ENCODE data around the gene PATE3.

Gene PATE3, protein sequence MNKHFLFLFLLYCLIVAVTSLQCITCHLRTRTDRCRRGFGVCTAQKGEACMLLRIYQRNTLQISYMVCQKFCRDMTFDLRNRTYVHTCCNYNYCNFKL

DNA sequence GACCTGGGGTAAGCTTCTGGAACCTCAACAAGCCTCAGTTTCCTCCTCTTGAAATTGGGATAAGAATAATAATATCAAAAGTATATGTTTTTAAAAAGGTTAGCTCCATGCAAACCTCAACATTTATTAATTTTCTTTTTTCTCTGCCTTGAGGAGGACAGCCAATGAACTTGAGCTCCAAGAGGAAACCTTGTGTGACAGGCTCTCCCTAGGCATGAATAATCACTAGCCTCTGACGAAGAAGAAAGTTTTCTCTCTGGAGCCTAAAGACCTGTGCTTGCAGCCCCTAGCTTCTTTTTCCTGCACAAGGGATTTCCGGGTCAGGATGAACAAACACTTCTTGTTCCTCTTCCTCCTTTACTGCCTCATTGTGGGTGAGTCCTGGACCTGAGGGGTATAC lies at the start of gene PATE3:
TSS of gene PATE3 (plus strand) at position 301 of the 400 bp plus-strand sequence. CDS start at position 326, 25 bp downstream.
- no peak for DNase-seq

DNA sequence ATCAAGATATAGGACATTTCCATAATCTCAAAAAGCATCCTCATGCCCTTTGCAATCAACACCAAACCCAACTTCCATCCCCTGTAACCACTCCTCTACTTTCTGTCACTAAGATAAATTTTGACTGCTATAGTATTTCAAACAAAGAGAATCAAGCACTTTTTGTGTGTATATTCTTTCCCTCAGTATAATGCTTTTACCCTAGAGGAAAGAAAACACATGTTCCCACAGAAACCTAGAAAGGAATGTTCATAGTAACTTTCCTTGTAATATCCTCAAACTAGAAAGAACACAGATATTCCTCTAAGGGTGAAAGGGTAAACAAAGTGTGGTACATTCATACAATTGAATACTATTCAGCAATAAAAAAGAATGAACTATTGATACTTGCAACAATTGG lies 47.3 kb upstream of the PATE3 start:
- DNase-seq, result no peak

DNA sequence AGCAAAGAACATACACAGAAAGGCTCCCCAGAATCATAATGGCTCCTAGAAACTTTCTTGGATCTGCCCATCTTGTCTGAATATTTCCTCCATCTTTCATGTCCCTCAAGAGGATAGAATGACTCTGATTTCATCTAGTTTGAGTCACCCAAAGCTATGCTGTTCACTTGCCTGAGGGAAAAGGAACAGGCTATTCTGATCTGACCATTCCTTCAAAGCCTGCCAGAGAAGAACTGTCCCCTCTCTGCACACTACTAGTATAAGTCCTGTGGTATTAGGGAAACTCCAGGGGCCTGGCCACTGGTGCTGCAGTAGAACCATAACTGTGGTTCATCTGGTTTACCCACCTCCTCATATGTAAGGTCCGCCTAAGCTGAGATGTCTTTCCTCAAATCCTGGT lies 44.2 kb upstream of the PATE3 start:
- DNase-seq, result no peak

DNA sequence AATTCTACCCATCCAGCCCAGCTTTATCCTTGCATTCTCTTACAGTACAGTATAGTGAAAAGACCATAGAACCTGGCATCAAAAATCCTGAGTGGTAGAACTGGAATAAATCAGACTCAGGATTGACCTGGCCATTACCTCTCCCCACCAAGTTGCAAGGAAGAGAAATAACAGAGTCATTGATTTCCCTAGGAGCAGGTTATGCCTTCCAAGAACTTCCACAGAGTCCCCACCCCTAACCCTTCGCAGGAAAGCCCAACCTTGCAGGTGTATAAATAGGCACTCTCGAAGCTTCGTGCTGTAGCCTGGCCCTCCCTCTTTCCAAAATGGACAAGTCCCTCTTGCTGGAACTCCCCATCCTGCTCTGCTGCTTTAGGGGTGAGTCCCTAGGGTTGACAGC lies 41.9 kb upstream of the PATE3 start, which contains the start of gene PATE1:
TSS of gene PATE1 (plus strand) at position 301 of the 400 bp plus-strand sequence. CDS start at position 327, 26 bp downstream.
- DNase-seq, result no peak

DNA sequence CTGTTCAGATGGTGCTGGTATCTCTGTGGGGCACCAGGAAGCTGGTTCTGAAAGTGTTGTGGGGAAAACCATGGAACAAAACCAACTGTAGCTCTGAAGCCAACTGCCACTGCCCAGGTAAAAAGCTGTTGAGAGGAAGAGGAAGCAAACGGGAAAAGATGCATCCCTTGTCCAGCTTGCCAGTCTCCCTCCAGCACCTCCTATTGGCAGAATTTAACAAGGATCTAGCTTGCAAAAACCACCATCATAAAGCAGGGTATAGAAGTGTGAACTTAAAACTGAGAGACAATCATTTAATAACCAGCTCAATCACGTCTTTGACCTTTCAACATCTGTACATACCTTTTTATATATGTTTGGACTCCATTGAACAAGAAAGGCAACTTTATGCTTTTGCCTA lies 37.3 kb upstream of the PATE3 start:
- DNase-seq, result no peak

DNA sequence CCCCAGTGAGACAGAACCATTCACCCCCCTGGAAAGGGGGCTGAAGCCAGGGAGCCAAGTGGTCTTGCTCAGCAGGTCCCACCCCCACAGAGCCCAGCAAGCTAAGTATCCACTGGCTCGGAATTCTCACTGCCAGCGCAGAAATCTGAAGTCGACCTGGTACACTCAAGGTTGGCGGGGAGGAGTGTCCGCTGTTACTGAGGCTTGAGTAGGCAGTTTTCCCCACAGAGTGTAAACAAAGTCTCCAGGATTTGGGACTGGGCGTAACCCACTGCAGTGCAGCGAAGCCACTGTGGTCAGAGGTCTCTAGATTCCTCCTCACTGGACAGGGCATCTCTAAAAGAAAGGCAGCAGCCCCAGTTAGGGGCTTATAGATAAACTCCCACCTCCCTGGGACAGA lies 31.9 kb upstream of the PATE3 start:
- no peak for DNase-seq

DNA sequence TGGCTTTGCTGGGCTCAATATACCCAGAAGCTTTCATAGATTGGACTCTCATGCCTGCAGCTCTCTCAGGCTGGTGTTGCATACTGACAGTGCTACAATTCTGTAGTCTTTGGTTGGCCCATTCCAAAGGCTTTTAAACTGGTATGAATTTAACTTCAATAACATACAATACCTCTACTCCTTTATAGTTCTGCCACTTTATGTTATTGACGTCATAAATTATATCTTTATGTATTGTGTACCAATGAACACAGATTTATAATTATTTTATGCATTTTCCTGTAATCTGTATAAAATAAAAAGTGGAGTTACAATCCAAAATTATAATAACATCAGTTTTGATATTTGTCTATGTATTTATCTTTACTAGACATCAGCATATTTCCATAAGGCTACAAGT lies 25.5 kb upstream of the PATE3 start:
- no peak for DNase-seq

DNA sequence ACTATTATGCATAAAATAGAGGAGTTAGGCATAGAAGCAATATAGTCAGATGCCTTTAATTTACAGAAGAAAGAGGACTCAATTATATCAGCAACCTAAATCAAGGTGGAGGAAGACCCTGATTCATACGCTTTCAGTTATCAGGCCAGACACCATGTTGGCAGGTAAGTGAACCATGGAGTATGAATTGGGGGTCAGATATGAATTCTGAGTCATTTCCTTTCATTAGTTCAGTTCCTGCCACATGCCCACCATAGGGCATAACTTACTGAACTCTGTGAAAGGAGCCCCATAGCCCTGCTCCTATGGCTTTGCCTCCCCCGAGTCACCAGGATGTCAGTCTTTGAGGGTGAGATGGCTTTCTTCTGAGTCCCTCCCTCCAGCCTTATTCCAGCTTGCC lies 24.4 kb upstream of the PATE3 start:
- DNase-seq, result no peak

DNA sequence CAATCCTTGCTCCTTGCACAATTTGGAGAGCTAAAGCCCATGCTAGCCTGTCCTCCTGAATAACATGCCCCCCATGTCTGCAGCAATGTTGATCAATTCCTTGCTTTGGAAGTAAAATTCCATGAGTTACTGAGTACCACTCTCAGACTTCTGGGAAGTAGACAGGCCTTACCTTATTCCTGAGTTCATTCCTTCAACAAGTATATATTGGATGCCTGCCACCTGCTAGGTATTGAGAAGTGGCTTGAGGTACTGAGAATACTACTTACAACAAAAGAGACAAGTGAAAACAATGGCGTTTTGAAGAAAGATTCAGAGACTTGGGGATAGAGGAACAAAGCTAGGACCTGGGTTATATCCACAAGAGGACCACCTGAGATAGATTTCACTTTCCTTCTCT lies 21.7 kb upstream of the PATE3 start:
- DNase-seq, result no peak

DNA sequence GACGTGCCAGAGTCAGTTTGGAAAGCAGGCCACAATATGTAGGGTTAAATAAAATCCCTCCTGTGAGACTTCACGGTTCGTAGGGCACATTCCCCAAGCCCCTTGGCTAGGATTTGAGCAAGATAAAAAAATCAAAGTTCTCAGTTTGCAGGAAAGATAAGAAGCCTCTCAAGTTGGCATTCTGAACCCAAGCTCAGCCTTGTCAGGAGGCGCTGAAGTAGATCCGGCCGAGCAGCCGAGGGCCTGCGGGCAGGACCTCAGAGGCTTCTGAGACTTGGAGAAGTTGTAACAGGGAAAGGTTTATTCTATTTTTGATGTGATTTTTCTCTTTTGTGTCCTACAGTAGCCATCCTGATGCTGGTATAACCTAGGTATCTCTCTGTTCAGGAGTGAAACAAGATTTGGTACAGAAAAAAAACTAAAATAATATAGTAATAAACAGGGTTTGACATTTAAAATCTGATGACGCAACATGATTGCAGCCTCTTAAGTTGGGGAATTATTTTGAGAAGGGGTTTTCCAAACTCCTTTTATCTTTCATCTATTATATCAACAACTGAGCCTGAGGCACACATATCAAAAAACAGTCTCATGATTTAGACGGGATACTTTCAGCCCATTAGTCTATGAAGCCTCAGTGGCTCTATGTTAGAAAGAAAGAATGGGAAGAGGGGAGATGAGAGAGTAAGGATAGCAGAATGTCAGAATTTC lies 19.4 kb upstream of the PATE3 start:
- DNase-seq, result no peak

DNA sequence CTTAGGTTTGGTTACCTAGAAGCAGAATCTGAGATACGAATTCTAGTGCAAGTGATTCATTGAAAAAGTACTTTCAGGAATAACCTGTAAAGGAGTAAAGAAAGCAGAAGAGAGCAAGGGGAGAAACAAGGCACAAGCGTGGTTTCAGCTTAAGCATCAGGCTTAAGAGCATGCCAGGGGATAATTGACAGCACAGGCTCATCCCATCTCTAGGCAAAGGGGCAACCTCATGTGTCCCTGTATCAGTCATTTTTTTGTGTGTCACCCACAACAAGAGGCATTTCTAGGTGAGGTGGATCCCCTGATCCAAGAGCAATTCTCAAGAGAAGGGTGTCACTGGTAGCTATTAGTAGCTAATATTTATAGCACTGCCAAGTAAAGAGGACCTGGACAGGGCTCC lies 17.3 kb upstream of the PATE3 start:
- no peak for DNase-seq

DNA sequence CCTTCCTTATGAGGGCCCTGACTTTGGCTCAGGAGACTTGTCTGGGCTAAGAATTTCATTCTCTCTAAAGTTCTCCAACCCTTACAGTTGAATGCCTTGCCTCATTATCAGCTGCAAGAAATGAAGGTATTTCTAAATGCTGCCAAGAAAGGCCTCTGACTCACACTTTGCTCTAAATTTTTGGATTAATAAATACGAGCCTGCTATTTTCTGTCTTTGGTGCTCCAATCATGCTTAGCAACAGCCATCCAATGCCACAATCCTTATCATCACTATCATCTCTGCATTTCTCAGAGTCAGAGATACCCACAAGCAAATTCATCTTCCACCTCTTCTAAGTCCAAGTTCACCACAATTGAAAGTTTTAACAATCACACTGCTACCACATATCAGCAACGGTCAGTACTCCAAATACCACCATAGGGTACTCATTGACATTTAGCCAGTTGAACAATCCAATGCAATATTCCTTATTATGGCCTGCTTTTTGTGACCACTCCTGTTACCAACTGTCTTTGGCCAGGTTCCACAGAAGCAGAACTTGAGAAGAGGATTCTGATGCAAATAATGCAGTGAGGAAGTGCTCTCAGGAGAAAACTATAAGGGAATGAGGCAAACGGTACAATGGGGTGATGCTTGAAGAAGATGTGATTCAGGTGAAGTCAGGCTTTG lies 15.0 kb upstream of the PATE3 start:
- no peak for DNase-seq

DNA sequence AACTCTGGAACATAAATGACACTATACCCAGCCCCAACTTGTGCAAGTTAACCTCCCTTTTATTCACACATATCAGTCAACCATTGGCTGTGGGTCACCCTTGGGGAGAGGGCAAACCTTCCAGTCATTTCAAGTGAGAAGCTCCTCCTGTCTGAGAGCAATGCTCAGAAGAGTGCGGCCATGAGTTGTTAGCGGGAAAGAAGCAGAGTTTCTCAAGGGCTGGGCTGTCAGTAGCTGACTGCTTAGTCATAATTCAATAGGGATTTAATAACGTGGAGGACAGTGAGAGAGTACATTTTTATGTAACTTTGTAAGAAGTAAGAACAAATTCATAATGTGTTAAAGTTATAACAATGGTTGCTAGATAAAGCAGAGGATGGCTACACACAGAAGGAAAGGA lies 14.4 kb upstream of the PATE3 start:
- DNase-seq, result no peak

DNA sequence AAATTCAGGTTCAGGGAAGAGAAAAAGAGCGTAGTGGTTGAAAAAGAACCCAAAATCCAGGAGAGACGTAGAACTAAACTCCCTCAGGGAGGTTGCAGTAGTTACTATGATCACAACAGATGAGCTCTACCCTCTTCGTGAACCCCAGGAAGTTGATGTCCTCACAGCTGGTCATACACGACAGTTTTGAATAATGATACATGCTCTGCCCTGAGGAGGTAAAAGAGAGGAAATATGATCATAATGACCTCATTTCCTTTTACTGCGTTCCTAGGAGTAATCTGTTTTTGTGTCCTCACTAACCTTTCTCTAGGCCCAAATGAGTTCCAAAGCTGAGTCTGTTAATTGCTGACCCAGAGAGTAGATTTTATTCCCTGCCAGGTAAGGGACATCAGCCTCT lies 10.6 kb upstream of the PATE3 start:
- no peak for DNase-seq

DNA sequence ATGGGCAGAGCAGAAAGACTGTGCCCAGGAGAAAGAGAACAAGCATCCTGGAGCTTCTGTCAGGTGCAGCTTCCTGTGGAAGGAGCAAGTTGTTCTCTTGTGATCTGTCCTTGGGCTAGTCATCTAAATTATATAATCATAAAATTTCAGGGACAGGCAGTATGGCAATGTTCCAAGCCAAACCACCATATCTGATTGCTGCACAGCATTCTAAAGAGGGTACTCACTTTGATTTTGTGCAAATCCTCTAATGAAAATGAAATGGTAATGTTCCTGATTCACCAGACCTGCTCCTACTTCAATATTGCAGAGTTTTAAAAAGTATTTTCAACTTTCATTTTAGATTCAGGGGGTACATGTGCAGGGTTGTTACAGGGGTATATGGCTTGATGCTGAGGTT lies 9.2 kb upstream of the PATE3 start, which contains the start of gene PATE2:
TSS of gene PATE2 (minus strand) at position 101 of the 400 bp plus-strand sequence. CDS start at position 46, 55 bp downstream.
- DNase-seq, result no peak

DNA sequence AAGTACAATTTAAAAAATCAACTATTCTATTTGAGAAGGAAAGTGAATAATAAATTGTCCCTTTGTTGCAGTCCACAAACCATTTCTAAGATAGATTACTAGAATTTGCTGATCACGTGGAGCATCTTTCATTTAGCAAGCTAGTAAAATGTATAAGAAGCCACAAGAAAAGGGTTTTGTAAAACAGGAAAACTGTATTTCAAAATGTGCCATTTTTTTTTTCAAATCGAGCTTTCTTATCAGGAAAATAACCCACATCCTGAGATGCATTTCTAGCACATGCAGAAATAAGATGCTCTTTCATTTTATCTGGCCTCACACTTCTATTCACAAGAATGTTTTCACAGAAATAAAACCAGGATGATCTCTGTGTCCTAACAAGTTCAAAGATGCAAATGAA lies 3.2 kb upstream of the PATE3 start:
- DNase-seq, result no peak

DNA sequence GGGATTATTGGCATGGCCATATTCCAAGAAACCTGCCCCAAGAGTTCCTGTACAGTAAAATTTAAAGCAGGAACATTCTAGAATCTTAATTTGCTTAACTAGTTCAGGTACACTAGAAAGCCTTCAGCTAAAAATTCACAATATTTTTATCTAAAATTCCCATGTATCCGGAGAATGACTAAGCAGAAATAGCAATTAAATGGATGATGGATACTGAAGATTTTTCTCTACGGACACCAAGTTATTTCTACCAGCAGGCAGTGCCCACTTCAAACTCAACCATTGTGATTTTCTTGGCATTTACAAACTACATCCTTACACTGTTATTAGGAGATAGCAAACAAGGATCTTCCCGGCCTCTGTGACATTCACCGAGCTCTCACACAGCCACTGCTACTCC lies 2.9 kb downstream of the PATE3 start:
- no peak for DNase-seq

DNA sequence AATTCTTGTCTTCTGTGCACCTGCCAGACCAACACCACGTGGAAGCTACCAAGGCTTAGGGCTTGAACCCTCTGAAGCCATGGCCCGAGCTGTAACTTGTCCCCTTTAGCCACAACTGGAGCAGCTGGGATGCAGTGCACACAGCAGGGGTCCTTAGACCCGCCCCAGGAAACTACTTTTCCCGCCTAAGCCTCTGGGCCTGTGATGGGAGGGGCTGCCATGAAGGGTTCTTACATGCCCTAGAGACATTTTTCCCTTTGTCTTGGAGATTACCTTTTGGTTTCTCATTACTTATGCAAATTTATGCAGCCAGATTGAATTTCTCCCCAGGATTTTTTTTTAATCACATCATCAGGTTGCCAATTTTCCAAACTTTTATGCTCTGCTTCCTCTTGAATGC lies 9.7 kb downstream of the PATE3 start:
- DNase-seq, result no peak

DNA sequence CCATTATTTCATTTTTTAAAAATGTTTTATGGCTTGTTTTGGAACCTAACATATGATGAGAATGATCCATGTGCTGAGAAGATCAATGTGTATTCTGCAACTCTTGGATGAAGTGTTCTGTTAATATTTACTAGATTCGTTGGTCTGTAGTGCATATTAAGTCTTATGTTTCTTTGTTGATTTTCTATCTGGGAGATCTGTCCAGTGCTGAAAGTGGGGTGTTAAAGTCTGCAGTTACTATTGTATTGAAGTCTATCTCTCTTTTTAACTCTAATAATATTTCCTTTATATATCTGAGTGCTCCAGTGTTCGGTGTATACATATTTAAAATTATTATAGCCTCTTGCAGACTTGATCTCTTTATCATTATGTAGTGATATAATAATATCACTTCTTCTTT lies 11.9 kb downstream of the PATE3 start:
- DNase-seq, result no peak

DNA sequence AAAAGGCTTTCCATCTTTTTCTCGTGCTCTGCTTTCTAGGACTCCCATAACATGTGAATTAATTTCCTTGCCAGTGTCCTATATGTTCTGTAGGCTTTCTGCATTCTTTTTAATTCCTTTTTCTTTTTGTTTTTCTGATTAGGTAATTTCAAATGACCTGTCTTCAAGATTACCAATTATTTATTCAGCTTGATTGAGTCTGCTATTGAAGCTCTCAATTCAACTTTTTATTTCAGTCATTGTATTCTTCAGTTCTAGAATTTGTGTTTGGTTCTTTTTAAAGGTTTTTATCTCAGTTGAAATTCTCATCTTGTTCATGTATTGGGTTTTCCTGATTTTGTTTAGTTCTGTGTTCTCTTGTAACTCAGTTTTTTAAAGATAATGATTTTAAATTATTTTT lies 14.5 kb downstream of the PATE3 start:
- DNase-seq, result no peak

DNA sequence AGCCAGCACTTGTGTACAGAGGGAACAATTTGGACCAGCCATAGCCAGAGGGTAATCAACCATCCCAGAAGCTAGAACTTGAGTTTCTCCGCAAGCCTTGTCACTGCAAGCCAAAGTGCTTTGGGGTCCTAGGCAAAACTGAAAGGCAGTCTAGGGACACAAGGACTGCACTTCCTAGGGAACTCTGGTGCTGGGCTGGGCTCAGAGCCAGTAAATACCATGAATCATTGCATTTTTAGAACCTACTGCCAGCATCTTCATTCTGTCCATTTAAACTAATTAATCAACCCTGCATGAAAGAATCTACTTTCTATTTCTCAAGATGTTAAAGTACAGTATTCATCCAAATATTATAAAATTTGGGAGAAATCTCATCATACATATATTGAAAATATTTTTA lies 20.0 kb downstream of the PATE3 start:
- no peak for DNase-seq

DNA sequence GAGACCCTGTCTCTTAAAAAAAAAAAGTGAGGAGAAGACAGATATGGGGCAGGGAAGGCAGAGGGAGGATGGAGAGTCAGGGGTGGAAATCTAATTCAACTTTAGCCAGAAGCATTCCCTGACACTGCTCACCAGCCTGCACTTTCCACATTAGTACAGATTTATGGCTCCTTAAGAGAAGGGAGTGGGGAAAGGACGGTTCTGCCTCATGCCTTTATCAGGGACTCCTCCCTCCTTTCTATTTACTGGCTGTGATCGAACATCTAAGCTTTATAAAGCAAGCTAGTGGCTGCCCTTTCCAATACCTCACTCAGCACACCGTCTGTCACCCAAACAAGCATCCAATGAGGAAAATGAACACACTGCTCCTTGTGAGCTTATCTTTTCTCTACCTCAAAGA lies 45.1 kb downstream of the PATE3 start, which contains the start of gene PATE4:
TSS of gene PATE4 (plus strand) at position 301 of the 400 bp plus-strand sequence. CDS start at position 345, 44 bp downstream.
- no peak for DNase-seq

DNA sequence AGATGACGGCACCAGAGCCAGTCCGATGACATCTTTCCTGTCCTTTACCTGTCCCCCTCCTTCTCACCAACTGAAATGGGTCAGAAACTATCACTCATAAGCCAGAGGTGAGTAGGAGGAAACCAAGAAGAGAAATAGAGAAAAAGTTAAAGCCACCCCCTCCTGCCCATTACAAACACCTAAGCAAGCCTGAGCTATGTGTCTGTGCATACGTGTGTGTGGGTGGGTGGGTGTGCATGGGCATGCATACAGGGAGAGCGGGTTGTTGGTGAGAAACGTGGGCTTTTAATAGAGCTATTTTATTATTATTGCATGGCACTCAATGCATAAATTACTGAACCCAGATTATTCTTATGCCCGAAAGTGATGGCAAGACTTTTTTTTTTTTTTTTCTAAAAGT lies 47.8 kb downstream of the PATE3 start:
- DNase-seq, result no peak
